ENCODE data around the gene CPT1B. TPM values are rescaled to one million over a fixed set of nuclear protein-coding genes. Genes with fewer than 3 reads are reported as not detected.
"Not testable (repeated sequence)": the region's sequence is repeated elsewhere in the genome, so short reads cannot be mapped to it uniquely, and the experiment has no call there.

The CPT1B gene
- total RNA-seq, 1 experiment from 2014 or later: 13.1 TPM

- Histone ChIP-seq H3K9me2 (replicated peaks; ENCODE audit: low read length) (no peaks in the 10 kb centered on the region), H3K79me2 (ENCODE audit: low read length) (peaks cover 23% of the 10 kb centered on the region), H3K27me3 (ENCODE audit: low read length) (no peaks in the 10 kb centered on the region), H4K20me1 (ENCODE audit: low read length) (no peaks in the 10 kb centered on the region; the same call in 1 of the 2 replicates), H3K4me2 (ENCODE audit: low read length) (no peak overlapping the region), H3K36me3 (ENCODE audit: low read depth, low read length) (no peaks in the 10 kb centered on the region; the same call in 1 of the 2 replicates), H3K9ac (ENCODE audit: low read length) (no peak overlapping the region), H2AFZ (ENCODE audit: low read length) (no peak overlapping the region), H3K9me3 (ENCODE audit: low read length) (no peaks in the 10 kb centered on the region), H3K27ac (ENCODE audit: low read length) (no peak overlapping the region), H3F3A (ENCODE audit: low read length, unreplicated experiment) (no peaks in the 10 kb centered on the region), H3K4me1 (ENCODE audit: insufficient read depth, low read length) (peaks cover 9% of the 10 kb centered on the region; the same call in 1 of the 2 replicates), H3K4me3 (ENCODE audit: low read length) (no peak overlapping the region)
- intact Hi-C loops (cut with micrococcal nuclease): no loop called here
- DNase-seq (no peak), ATAC-seq (no peak)
- BruUV-seq (replicated peaks): no TSS peak
- CTCF ChIA-PET: no interaction called here
- POLR2A ChIA-PET (ENCODE audit: unreplicated experiment): no interaction called here
- TF ChIP-seq CTCF (conservative IDR thresholded peaks at IDR 0.05; ENCODE audit: low read depth, low read length): no peak
- TF ChIP-seq EZH2 (IDR thresholded peaks at IDR 0.05; ENCODE audit: low read length, unreplicated experiment): no peak
- no peak for TF ChIP-seq EZH2phosphoT487 (IDR thresholded peaks at IDR 0.05; ENCODE audit: borderline replicate concordance, low read length)
Measured at GRCh38 chr22:50520826-50521453, 57.3 kb downstream of the CPT1B start.

- H3K9me2 ChIP-seq (replicated peaks; ENCODE audit: low read length); intact Hi-C loops (cut with micrococcal nuclease); ATAC-seq; H3K4me1 ChIP-seq (ENCODE audit: insufficient read depth, low read length); H3K27ac ChIP-seq (ENCODE audit: low read length); DNase-seq; H2AFZ ChIP-seq (ENCODE audit: low read length); H3K9me3 ChIP-seq (ENCODE audit: low read length); H3K9ac ChIP-seq (ENCODE audit: low read length); POLR2A ChIA-PET (ENCODE audit: unreplicated experiment); BruUV-seq (replicated peaks); H3K27me3 ChIP-seq (ENCODE audit: low read length); H3K4me3 ChIP-seq (ENCODE audit: low read length); H3K36me3 ChIP-seq (ENCODE audit: low read depth, low read length); CTCF ChIA-PET; H3K4me2 ChIP-seq (ENCODE audit: low read length); H3F3A ChIP-seq (ENCODE audit: low read length, unreplicated experiment); H4K20me1 ChIP-seq (ENCODE audit: low read length): not testable (repeated sequence)
- peaks cover 26% of the 10 kb centered on the region for H3K79me2 ChIP-seq (ENCODE audit: low read length)
Measured at GRCh38 chr22:50520184-50520583, 58.0 kb downstream of the CPT1B start.

GRCh38 chr22:50519151-50519550 is 59.1 kb downstream of the CPT1B start:
- CTCF ChIA-PET: no interaction called here

More at GRCh38 chr22:50519151-50519550, 59.1 kb downstream of the CPT1B start:
- peaks cover 23% of the 10 kb centered on the region for H3K79me2 ChIP-seq (ENCODE audit: low read length)
- no peaks in the 10 kb centered on the region for H3K9me2 ChIP-seq (replicated peaks; ENCODE audit: low read length)
- no TSS peak for BruUV-seq (replicated peaks)
- ATAC-seq (no peak), DNase-seq (no peak)
- TF ChIP-seq EZH2phosphoT487 (IDR thresholded peaks at IDR 0.05; ENCODE audit: borderline replicate concordance, low read length) (no peak), CTCF (conservative IDR thresholded peaks at IDR 0.05; ENCODE audit: low read depth, low read length) (no peak), EZH2 (IDR thresholded peaks at IDR 0.05; ENCODE audit: low read length, unreplicated experiment) (no peak)
- no peak overlapping the region for H3K4me2 ChIP-seq (ENCODE audit: low read length)
- H4K20me1 ChIP-seq (ENCODE audit: low read length): no peaks in the 10 kb centered on the region; the same call in 1 of the 2 replicates
- no peak overlapping the region for H3K9ac ChIP-seq (ENCODE audit: low read length)
- no peak overlapping the region for H2AFZ ChIP-seq (ENCODE audit: low read length)
- H3K9me3 ChIP-seq (ENCODE audit: low read length): no peaks in the 10 kb centered on the region
- POLR2A ChIA-PET (ENCODE audit: unreplicated experiment): no interaction called here
- H3K27ac ChIP-seq (ENCODE audit: low read length): no peak overlapping the region
- intact Hi-C loops (cut with micrococcal nuclease): no loop called here
- H3F3A ChIP-seq (ENCODE audit: low read length, unreplicated experiment): no peaks in the 10 kb centered on the region
- no peak overlapping the region for H3K4me3 ChIP-seq (ENCODE audit: low read length)
- no peaks in the 10 kb centered on the region for H3K27me3 ChIP-seq (ENCODE audit: low read length)
- H3K36me3 ChIP-seq (ENCODE audit: low read depth, low read length): no peaks in the 10 kb centered on the region; the same call in 1 of the 2 replicates
- H3K4me1 ChIP-seq (ENCODE audit: insufficient read depth, low read length): peaks cover 6% of the 10 kb centered on the region; the same call in 1 of the 2 replicates

Other genes starting within 250 kb of the CPT1B start
- 46.2 and 54.0 TPM in 2 replicates for gene PPP6R2, start 235.1 kb downstream of the CPT1B start, total RNA-seq (2014; rRNA removed)
- gene SBF1, start 103.4 kb downstream of the CPT1B start, total RNA-seq (2014; rRNA removed): 48.5 and 67.1 TPM in 2 replicates
- 0.98 and 1.8 TPM in 2 replicates for gene ADM2, start 96.9 kb downstream of the CPT1B start, total RNA-seq (2014; rRNA removed)
- not detected in 2 replicates for gene MIOX, start 91.6 kb downstream of the CPT1B start, total RNA-seq (2014; rRNA removed)
- 42.4 and 52.2 TPM in 2 replicates for gene LMF2, start 70.7 kb downstream of the CPT1B start, total RNA-seq (2014; rRNA removed)
- gene NCAPH2, start 70.2 kb downstream of the CPT1B start, total RNA-seq (2014; rRNA removed): 75.4 and 92.1 TPM in 2 replicates
- gene SCO2, start 52.8 kb downstream of the CPT1B start, total RNA-seq (2014; rRNA removed): 5.7 and 5.8 TPM in 2 replicates
- gene TYMP, start 48.4 kb downstream of the CPT1B start, total RNA-seq (2014; rRNA removed): 12.3 and 21.8 TPM in 2 replicates
- gene KLHDC7B, start 32.5 kb downstream of the CPT1B start, total RNA-seq (2014; rRNA removed): 0.35 TPM in 1 of 2 replicates, not detected in the other
- 1.3 TPM in 1 of 2 replicates, not detected in the other for gene SYCE3, start 15.5 kb downstream of the CPT1B start, total RNA-seq (2014; rRNA removed)
- gene CHKB, start 4.4 kb upstream of the CPT1B start, total RNA-seq (2014; rRNA removed): 27.0 and 31.5 TPM in 2 replicates
- gene MAPK8IP2, start 22.4 kb upstream of the CPT1B start, total RNA-seq (2014; rRNA removed): 1.2 and 1.5 TPM in 2 replicates
- gene ARSA, start 49.7 kb upstream of the CPT1B start, total RNA-seq (2014; rRNA removed): 11.3 and 16.7 TPM in 2 replicates
- gene SHANK3, start 94.4 kb upstream of the CPT1B start, total RNA-seq (2014; rRNA removed): 3.7 and 6.8 TPM in 2 replicates
- not detected in 2 replicates for gene ACR, start 159.8 kb upstream of the CPT1B start, total RNA-seq (2014; rRNA removed)
- 6.3 and 6.6 TPM in 2 replicates for gene RABL2B, start 205.2 kb upstream of the CPT1B start, total RNA-seq (2014; rRNA removed)

Measured in PC-3 (cell line).